ENCODE results near the gene ANAPC7. TPM values are rescaled to one million over a fixed set of nuclear protein-coding genes. Genes with fewer than 3 reads are reported as not detected.
"Not testable (repeated sequence)": the region's sequence is repeated elsewhere in the genome, so short reads cannot be mapped to it uniquely, and the experiment has no call there.

Gene ANAPC7
- total RNA-seq, 1 donor, result 16.2 TPM

DNA sequence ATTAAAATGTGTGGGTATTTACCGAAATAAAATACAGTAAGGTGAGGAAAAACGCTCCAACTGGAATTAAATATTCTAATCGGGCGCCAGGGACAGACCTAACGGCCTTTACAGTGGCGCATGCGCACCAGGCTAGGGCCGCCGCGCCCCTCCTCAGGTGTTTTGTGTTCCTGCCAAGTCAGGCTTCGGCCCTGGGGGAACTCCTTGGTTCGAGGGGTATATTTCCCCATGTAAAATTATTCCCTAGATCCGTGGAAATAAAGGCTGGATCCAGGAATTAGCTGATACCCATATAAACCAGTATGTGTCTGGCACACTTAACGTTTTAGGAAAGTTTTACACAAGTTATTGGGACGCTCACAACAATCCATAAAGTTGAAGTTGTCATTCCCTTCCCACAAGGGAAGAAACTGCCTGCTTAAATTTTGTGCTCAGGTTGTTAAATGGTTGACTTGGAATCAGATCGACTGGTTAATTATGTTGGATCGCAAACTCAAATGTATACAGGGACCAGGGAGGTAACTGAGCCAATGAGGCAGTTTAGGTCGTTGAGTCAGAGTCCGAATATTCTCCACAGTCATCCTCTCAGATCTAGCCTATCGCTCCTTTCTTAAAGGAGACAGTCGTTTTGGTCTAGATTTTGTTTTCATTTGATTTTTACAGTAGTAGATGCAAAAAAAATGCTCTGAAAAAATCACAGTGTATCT lies 621 bp upstream of the ANAPC7 start:
- Histone ChIP-seq H3K4me1 (ENCODE audit: insufficient read depth, low read length) (peaks cover 30% of the 10 kb centered on the region), H3K4me3 (ENCODE audit: low read length) (peak overlapping the region; percentile 95), H3K27me3 (ENCODE audit: insufficient read depth, low read length) (no peaks in the 10 kb centered on the region), H3K9me3 (ENCODE audit: low read depth, low read length) (no peaks in the 10 kb centered on the region)

DNA sequence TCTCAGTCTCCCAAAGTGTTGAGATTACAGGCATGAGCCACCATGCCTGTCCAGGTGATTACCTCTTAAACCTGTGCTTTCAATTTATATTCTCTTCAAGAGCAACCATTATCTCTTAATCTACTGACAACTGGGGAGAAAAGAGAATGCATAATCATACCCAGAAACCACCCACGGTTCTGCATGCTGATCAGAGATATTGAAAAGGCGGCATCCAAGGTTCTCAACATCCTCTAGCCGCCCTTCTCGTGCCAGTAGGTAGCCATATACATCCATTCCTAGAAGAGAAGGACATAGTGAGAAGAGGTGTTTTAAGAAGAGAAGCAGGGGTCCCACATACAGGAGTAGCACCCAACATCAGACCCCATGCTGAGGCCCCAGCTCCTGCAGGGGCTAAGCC lies 20.8 kb downstream of the ANAPC7 start:
- H3K27me3 ChIP-seq (ENCODE audit: insufficient read depth, low read length), result no peaks in the 10 kb centered on the region
- no peaks in the 10 kb centered on the region for H3K9me3 ChIP-seq (ENCODE audit: low read depth, low read length)
- no peaks in the 10 kb centered on the region for H3K4me1 ChIP-seq (ENCODE audit: insufficient read depth, low read length)
- H3K4me3 ChIP-seq (ENCODE audit: low read length), result no peak overlapping the region

DNA sequence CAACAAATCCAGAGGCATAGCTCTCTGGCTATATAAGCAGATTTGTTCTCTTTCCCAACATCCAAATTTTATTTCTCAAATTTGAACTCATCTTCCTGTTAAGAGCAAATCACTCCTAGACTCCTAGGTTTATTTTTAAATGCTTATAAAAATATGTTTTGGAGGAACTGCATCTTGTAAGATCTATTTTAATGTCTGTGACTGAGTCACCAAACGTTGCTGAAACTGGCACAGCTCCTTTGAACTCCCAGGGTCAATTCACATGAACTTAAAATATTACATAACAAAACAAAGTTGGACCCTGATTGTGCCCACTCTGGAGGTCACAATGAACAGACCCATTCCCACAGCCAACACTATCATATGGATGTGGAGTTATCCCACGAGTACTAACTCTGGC lies 23.9 kb downstream of the ANAPC7 start:
- Histone ChIP-seq H3K4me3 (ENCODE audit: low read length) (no peak overlapping the region), H3K27me3 (ENCODE audit: insufficient read depth, low read length) (no peaks in the 10 kb centered on the region), H3K4me1 (ENCODE audit: insufficient read depth, low read length) (no peaks in the 10 kb centered on the region), H3K9me3 (ENCODE audit: low read depth, low read length) (no peaks in the 10 kb centered on the region)

DNA sequence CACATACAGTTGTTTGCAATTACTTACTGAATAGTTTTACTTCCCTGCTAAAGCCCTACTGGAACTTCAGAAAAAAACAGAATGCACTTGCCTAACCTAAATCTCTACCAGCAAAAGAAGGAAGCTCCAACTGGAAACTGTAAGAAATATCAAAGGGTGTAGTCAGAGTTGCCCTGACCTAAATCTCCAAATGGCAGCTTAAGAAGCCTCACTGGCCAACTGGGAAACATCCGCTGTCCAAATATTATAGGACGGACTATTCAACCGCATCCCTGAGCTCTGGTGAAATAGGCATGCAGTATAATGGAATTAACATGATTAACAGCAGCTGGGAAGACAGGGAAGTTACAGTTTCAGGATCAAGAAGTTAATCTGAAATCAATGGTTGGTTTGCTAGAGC lies 24.3 kb downstream of the ANAPC7 start:
- no peak overlapping the region for H3K4me3 ChIP-seq (ENCODE audit: low read length)
- H3K4me1 ChIP-seq (ENCODE audit: insufficient read depth, low read length), result no peaks in the 10 kb centered on the region
- no peaks in the 10 kb centered on the region for H3K27me3 ChIP-seq (ENCODE audit: insufficient read depth, low read length)
- no peaks in the 10 kb centered on the region for H3K9me3 ChIP-seq (ENCODE audit: low read depth, low read length)

DNA sequence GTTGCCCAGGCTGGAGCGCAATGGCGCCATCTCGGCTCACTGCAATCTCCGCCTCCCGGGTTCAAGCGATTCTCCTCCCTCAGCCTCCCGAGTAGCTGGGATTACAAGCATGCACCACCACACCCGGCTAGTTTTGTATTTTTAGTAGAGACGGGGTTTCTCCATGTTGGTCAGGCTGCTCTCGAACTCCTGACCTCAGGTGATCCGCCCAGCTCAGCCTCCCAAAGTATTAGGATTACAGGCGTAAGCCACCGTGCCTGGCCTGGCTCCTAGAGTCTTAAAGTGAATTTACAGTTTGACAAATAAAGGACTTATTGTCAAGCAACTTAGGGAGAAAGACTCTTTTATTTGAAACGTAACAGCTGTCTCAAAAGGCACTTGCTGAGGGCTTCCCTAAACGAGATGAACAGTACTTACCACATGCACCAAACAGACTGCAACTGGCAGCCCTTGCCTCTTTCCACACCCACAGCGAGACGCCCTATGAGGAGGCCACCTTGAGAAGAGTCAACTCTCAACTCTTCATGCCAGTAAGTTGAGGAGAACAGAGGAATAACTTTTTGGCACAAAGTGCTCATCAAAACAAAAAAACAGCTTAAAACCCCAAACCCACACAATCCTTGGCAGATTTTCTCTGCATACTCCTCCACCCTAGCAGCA lies 25.2 kb downstream of the ANAPC7 start:
- not testable (repeated sequence) for H3K4me1 ChIP-seq (ENCODE audit: insufficient read depth, low read length); H3K9me3 ChIP-seq (ENCODE audit: low read depth, low read length); H3K27me3 ChIP-seq (ENCODE audit: insufficient read depth, low read length); H3K4me3 ChIP-seq (ENCODE audit: low read length)

DNA sequence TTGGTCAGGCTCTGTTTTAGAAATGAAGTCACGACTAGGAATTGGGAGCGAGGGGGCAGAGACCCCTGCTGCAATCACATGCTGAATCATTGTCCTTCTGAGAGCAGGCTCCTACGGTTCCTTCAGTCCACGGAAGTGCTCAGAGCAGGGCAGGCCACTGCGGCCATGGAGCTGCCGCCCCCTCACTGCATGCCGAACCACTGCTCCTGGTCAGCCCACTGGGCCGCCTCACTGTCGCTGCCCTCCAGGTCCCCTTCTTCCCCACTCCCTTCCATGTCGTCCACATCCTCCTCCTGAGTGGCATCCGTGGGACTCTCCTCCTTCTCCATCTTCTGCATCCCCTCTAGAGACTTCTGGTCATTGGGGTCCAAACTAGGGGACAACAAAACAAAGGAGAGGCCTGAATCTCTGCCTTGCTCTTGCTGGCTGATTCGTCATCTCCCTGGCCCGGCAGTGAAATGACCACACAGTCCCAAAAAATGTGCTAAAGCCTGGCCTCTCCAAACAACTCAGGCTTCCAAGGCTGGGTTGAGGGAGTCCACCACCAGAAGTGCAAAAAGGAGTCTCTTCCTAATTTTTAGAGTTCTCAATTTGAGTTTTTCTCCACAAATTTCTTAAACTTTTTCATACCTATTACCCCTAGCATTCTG lies 29.4 kb downstream of the ANAPC7 start:
- H3K27me3 ChIP-seq (ENCODE audit: insufficient read depth, low read length), result no peaks in the 10 kb centered on the region
- no peak overlapping the region for H3K4me3 ChIP-seq (ENCODE audit: low read length)
- no peaks in the 10 kb centered on the region for H3K9me3 ChIP-seq (ENCODE audit: low read depth, low read length)
- no peaks in the 10 kb centered on the region for H3K4me1 ChIP-seq (ENCODE audit: insufficient read depth, low read length)

DNA sequence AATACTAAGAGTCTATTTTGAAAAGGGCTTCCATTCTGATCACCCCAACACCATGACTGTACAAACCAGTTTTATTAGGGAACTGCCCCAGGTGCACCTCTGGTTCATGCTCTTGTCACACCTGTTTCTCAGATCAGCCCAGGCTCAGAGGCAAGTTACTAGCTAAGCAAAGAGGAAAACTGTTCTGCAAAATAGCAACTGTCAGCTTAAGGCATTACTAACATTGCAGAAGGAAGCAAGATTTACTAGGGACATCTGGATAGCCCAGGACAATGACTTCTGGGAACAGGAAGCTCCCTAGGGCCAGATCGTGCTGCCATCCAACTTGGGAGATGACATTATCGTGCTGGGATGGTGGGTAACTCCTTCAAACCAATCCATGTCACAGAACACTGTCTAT lies 30.1 kb downstream of the ANAPC7 start:
- no peaks in the 10 kb centered on the region for H3K9me3 ChIP-seq (ENCODE audit: low read depth, low read length)

DNA sequence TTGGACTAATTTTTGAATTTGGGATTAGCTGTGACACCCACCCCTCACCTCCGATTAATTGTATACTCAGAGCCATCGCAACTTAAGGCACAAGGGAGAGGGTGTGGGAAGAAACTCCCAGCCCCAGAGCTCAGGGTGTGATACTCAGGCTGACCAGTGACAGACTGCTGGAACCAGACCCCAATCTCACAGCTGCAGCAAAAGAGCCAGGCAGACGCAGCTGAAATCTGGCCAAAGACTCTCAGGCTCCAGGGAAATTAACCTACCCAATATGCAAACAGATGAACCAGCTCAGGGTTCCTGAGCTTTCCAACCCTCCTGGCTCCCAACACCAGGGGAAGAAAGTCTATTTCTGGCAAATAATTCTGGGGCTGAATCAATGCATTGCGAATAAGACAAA lies 30.5 kb downstream of the ANAPC7 start:
- no peaks in the 10 kb centered on the region for H3K4me1 ChIP-seq (ENCODE audit: insufficient read depth, low read length)
- no peak overlapping the region for H3K4me3 ChIP-seq (ENCODE audit: low read length)
- H3K9me3 ChIP-seq (ENCODE audit: low read depth, low read length), result no peaks in the 10 kb centered on the region
- no peaks in the 10 kb centered on the region for H3K27me3 ChIP-seq (ENCODE audit: insufficient read depth, low read length)

More for the DNA sequence above, 30.1 kb downstream of the ANAPC7 start:
- no peaks in the 10 kb centered on the region for H3K4me1 ChIP-seq (ENCODE audit: insufficient read depth, low read length)
- no peak overlapping the region for H3K4me3 ChIP-seq (ENCODE audit: low read length)
- H3K27me3 ChIP-seq (ENCODE audit: insufficient read depth, low read length), result no peaks in the 10 kb centered on the region

DNA sequence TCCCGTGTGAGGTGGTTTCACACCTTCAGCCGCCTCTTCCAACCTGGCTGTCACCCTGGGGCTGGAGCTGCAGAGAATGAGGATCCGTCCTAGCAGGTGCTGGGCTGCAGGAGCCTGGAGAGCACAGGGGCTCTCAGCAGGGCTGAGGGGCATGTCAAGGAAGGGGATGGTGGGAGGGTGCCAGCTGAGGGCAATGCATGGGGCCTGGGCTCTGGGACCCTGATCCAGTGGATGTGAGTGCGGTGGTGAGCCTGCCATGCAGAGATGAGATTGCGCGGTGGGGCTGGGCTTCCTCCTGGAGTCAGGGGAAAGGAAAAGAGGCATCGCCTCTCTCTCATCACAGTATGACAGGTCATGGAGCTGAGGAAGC lies 31.5 kb downstream of the ANAPC7 start:
- no peak overlapping the region for H3K4me3 ChIP-seq (ENCODE audit: low read length)
- no peaks in the 10 kb centered on the region for H3K9me3 ChIP-seq (ENCODE audit: low read depth, low read length)
- no peaks in the 10 kb centered on the region for H3K27me3 ChIP-seq (ENCODE audit: insufficient read depth, low read length)
- no peaks in the 10 kb centered on the region for H3K4me1 ChIP-seq (ENCODE audit: insufficient read depth, low read length)

DNA sequence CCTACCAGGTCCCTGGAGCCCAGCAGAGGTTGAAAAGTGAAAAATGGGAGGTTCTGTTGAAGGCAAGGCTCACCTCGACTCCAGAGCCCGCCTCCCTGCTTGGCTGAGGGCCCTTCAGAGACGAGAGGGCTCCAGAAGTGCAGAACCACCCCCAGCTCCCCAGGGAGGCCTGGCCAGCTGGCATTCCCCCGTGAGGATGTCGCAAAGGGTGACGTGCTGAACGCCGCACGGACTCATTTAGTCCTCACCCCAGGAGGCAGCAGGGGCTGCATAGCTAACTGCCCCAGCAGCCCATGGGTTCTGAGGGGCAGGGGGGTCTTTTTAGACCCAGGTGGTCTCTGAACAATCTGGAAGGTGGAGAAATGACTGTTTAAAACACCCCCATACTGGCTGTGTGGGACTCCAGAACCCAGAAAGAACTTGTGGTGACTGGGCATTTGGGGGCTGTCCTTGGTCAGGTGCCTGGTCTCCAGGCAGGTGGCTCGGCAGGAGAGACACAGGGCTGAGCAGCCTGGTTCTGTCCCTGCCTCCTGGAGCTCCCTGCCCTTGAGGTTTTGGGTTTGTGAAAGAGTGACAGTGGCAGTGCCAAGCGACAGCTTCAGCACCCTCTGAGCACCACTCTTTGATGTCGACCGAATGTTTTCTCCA lies 32.0 kb downstream of the ANAPC7 start:
- Histone ChIP-seq H3K4me3 (ENCODE audit: low read length) (no peak overlapping the region), H3K27me3 (ENCODE audit: insufficient read depth, low read length) (no peaks in the 10 kb centered on the region), H3K9me3 (ENCODE audit: low read depth, low read length) (no peaks in the 10 kb centered on the region), H3K4me1 (ENCODE audit: insufficient read depth, low read length) (no peaks in the 10 kb centered on the region)

DNA sequence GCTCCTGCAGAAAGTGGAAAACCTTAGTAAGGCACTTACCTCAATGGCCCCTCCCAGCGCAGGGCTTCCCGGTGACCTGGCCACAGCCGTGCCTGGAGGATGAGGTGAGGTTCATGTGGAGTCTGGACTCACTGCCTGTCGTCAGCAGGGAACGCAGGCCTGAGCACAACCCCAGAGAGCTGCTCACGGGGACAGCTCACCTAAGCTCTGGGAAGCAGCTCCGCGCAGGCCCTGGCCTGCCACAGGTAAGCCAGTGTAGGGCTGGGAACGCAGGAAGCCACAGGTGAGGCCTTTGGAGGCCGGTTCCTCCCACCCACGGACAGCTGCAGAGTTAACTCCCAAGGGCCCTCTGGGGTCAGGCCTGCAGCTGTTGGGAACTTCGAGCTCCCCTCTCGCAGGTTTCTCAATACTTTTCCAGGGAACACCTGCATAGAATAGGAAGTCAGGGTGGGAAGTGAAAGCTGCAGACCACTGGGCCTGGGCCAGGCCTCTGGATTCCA lies 32.7 kb downstream of the ANAPC7 start:
- Histone ChIP-seq H3K27me3 (ENCODE audit: insufficient read depth, low read length) (no peaks in the 10 kb centered on the region), H3K4me1 (ENCODE audit: insufficient read depth, low read length) (no peaks in the 10 kb centered on the region), H3K9me3 (ENCODE audit: low read depth, low read length) (no peaks in the 10 kb centered on the region), H3K4me3 (ENCODE audit: low read length) (no peak overlapping the region)

DNA sequence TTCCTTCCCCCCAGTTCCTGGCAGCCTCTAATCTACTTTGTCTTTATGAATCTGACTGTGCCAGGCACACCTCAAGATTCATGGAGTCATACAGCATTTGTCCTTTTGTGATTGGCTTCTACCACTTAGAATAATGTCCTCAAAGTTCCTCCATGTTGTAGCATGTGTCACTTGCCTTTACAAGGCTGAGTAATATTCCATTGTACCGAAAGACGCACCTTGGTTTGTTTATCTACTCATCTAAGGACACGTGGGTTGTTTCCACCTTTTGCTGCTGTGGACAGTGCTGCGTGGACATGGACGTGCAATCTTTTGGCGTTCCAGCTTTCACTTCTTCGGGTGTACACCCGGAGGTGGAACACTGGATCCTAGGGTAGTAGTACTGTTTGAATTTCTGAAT lies 33.5 kb downstream of the ANAPC7 start:
- no peaks in the 10 kb centered on the region for H3K27me3 ChIP-seq (ENCODE audit: insufficient read depth, low read length)
- H3K4me1 ChIP-seq (ENCODE audit: insufficient read depth, low read length), result no peaks in the 10 kb centered on the region
- no peak overlapping the region for H3K4me3 ChIP-seq (ENCODE audit: low read length)
- no peaks in the 10 kb centered on the region for H3K9me3 ChIP-seq (ENCODE audit: low read depth, low read length)

DNA sequence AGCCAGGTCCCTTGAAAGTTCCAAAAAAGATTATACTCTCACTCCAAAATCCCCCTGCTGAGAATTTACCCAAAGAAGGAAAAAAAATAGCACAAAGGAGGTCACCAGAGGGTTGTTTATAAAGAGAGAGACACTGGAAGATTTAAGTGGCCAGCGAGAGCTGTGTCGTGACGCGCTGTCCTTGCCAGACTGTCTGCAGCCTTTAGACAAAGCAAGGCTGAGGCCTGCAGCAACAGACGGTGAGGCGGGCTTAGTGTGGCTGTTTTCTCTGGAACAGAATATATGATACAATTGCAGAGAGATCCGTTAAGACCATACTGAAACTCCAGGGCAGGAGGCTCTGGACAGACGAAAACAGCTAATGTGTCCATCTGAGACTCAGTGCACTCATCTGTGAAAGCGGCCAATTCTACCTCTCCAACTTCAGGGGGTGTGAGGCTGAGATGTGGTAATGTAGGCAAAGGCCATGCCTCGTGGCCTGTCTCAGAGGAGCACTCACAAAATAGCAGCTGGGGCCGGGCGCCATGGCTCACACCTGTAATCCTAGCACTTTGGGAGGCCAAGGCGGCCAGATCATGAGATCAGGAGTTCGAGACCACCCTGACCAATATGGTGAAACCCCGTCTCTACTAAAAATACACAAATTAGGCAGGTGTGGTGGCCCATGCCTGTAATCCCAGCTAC lies 36.2 kb downstream of the ANAPC7 start:
- Histone ChIP-seq H3K9me3 (ENCODE audit: low read depth, low read length) (no peaks in the 10 kb centered on the region), H3K4me1 (ENCODE audit: insufficient read depth, low read length) (no peaks in the 10 kb centered on the region), H3K4me3 (ENCODE audit: low read length) (no peak overlapping the region), H3K27me3 (ENCODE audit: insufficient read depth, low read length) (no peaks in the 10 kb centered on the region)

DNA sequence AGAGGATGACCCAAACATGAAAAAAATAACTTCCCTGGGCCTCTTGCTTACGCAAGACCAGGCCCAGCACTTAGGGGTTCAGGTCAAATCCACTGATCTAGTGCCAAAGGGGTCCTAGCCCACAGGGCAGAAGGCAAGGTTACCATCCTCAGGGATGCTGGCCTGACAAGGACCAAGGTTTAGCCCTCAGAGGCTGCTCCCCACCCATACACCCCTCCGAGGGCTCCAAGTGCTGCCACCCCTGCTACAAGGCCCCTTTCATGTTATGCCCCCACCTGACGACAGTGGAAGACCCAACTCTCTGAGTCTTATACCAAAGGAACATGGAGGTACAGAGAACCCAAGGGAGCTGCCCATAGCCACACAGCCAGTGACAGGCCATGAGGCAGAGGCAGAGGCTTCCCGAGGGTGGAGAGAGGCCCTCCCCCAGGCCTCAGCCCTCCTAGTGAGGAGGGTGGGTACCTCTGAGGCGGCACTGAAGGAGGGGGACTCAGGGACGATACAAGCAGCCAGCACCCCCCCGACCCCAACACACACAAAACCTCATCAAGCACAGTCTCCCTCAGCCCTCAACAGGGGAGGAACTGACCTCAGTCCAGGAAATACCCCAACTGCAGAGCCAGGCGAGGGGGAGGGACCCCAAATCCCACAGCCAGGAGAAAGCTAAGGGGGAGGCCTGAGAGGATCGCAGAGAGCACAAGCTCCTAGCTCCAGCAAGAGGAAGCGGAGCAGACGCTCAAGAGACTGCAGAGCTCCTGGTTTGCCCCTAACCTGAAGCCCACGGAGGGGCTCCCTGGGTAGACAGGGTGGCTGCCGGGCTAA lies 37.0 kb downstream of the ANAPC7 start:
- peaks cover under 1% of the 10 kb centered on the region for H3K4me1 ChIP-seq (ENCODE audit: insufficient read depth, low read length)
- H3K9me3 ChIP-seq (ENCODE audit: low read depth, low read length), result no peaks in the 10 kb centered on the region
- no peaks in the 10 kb centered on the region for H3K27me3 ChIP-seq (ENCODE audit: insufficient read depth, low read length)
- no peak overlapping the region for H3K4me3 ChIP-seq (ENCODE audit: low read length)

All from mononuclear cell (primary cell).